GM19372 (cell line): ENCODE results near the gene METTL3.
A peak's percentile ranks its signal among the peaks of the same experiment; 100 is the strongest.

Experiments used
- ATAC-seq: cut with Tn5 transposase; IDR thresholded peaks from one replicate; pipeline ENCODE4 v1.9.1; 2021; ENCODE audit warnings: mild to moderate bottlenecking, low read depth, moderate library complexity; ENCODE audit not compliant: unreplicated experiment

Gene METTL3

DNA sequence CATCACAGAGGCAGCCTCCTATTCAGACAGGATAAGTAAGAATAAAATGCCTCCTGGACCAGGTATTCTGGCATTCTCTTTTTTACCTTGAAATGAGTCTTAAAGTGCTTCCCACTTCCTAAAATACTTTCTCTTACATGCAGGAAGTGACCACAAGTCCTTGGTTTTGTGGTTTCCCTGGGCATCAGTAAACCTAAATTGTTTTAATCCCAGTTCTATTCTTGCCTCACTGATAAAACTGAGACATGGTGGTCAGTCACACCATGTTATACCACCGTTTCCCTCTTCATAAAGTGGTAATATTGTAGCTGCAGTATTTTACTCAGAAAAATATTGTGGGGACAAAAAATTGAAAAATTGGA is 16.2 kb upstream of the METTL3 start:
- ATAC-seq: no peak

DNA sequence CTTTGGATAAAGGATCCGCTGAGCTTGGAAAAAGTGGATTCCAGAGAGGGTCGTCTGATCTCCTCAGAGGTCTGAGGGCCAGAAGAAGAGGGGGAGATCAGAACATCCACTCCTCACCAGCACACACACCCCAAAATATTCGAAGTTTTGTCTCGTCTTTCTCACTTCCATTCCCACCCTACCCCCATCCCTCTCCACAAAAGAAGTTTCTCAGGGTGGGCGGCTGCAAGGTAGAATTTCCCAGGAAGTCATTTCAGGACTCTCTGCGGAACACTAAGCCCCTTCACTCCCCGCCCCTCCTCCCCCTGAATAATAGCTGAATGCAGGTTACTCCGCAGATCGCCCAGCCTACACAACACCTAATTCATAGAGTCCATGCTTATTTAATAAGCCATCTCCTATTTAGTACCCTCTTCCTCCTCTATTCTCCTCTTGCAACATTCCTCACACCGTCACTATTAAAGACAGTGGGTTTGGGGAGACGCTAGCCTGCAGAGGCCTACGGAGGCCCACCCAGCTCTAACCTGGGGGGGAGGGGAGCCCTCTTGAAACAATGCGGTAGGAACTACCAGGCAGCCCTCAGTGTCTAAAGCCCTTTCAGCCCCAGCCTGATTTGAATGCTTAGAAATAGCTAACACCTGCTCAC is 15.7 kb upstream of the METTL3 start:
- ATAC-seq: no peak

DNA sequence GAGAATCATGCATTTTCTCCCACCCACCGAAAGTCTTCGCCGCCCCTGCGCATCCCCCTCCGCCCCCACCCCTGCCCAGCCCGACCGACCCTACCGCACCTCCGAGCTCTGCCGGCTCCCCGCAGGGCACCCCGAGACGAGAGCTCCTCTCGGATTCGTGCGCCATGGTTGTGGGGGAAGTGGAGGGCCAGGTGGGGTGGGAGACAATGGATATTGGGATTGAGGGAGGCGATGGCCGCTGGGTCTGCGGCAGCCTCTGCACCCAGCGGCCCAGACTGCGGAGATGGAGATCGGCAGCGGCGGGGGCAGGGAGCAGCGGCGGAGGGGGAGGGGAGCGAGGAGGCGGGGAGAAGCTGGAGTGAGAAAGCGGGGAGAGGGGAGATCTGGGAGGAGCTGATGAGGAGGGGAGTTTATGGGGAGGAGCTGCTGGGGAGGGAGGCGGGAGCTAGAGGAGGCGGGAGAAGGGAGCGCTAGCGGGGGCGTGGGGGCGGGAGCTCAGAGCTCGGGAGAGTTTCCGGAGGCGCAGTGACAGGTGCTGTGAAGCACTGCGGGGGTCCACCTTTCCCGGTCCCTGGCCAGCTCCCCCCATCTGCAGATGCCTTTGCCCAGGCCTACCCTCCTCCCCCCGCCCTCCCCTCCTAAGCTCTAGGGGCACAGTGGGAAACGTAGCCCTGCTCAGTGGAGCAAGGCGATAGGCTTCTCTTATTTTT is 15.0 kb upstream of the METTL3 start, which contains the start of gene SALL2:
SALL2 (minus strand) TSS at position 385 of the 710 bp plus-strand sequence; CDS start at position 166, 219 bp downstream.
- ATAC-seq: no peak

DNA sequence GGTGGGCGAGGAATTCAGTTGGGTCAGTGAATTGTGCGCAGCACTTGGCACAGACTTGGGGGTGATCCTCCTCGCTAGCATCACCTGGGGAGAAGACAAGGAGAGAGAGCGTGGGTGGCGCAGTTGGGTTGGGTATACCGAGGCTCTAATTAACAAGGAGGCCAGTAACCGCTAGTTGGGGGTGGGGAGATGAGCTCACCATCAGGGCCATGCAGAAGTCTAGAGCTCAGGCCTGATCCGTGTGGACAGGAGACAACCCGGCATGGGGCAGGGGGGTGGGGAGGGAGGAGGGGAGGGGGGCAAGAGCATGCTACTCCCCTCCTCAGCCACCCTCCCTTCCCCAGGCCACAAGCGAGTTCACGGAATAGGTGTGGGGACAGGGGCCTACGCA is 14.4 kb upstream of the METTL3 start:
- no peak for ATAC-seq

DNA sequence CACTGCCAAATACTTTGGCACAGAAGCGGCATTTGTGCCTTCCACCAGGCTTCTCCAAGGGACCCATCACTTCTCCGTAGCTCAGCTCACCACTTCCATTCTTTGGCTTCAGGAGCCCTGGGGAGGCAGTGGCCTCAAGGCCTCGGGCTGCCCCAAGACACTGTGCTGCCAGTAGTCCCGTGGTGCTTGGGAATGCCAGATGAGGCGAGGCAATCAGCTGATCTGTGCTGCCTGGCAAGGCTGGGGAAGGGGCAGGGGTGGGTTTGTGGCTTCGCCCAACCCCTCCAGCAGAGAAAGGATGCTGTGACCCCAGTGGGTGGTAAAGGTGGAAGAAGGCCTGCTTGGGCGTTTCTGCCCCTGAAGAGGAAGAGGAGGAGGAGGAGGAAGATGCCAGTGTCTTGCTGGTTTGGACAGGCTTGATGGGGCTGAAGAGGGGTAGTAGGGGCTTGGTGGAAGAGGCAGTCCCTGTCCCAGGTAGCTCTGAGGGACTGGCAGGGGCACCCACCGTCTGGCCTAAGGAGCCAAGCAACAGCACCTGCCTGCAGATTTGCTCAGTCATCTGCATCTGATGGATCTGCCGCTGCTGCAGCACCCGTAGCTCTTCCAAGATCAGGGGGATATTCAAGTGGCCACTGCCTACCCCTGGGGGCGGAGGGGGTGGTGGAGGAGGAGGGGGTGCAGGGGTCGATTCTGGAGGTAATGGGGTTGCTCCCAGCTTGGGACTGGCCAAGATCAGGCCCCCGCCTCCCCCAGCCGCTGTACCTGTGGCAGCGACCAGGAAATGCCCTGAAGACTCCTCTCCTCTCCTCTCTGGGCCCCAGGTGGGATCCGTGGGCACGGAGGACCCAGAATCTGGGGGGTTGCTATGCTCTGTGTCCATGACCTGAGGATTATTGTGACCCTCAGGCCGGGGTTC is 13.7 kb upstream of the METTL3 start:
- no peak for ATAC-seq

DNA sequence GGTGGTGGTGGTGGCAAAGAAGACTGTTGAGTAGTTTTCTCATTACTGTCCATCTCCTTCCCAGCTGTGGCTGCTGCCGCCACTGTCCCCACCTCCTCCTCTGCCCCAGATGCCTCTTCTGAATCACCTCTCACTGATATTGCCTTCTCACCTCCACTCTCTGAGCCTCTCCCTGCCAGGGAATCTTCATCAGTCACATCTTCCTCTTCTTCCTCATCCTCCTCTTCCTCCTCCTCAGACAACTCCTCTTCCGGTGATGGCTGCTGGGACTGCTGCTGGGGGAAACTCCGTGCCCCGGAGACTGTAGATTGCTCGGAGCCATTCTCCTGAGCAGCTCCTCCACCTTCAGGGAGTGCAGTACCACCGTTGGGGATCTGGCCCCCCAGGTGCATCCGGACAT is 12.1 kb upstream of the METTL3 start:
- no peak for ATAC-seq

DNA sequence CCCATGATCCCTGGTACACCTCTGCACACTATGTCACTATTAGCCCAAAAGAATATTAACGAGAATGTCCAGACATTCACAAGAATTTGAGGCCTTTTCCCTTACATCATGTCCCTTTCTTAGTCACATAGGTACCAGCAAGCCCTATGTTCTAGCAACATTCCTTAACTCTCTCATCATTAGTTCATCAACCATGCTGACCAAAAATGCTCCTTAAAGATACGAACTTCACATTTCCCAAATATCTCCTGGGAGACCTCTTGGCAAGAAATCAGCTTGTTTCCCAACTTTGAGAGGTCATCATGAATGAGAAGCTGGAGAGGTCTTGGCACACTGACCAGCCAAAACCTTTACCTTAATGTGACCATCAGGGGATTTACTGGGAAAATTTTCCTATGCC is 10.4 kb upstream of the METTL3 start:
- ATAC-seq: no peak

DNA sequence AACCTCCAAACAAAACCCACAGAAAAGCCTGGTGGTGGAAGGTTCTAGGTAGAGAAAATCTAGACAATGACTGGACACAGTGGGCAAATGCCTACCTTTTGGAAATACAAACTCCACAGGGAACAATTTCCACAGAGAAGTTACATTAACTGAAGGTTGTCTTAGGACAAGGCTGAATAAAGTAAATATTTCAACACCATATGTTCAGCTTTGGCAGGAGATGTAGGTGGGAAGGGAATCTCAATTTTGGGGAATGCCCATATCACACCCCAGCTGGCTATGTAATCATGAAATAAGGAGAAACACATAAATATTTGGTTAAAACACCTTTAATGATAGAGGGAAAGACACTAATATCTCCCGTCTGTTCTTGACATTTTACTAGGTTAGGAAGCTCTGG is 9.6 kb upstream of the METTL3 start:
- no peak for ATAC-seq

DNA sequence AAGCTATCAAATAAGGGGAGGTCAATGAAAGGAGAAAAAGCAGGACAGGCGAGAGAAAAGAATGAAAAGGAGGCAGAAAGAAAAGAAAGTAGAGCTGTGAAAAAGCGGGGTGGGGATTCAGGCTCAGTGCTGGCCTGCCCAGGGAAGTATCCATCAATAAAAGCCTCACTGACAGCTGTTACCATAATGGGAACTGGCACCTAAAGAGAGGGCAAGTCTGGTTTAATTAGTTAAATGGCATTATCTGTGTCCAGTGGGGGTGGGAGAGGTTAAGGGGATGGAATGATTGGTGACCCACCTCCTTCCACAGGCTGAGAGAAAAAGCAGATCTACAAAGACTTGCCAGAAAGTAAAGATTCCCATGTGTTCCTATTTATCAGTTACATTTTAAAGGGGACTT is 7.6 kb upstream of the METTL3 start:
- no peak for ATAC-seq

DNA sequence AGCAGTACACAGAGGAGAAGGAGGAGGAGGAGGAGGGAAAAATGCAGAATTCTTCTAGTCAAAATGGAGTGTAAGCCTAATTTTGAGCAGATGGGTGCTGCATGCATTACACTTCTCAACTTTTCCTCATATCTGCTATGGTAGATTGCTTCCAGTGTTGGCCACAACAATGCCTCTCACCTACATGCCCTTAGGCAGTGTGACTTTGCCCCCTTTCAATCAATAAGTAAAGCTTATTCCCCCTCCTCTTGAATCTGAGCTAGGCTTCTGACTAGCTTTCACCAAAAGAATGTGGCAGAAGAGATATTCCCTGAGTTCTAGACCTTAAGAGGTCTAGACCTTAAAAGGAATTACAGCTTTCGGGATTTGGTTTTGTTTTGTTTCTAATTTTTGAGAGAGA is 3.2 kb upstream of the METTL3 start:
- ATAC-seq: no peak

DNA sequence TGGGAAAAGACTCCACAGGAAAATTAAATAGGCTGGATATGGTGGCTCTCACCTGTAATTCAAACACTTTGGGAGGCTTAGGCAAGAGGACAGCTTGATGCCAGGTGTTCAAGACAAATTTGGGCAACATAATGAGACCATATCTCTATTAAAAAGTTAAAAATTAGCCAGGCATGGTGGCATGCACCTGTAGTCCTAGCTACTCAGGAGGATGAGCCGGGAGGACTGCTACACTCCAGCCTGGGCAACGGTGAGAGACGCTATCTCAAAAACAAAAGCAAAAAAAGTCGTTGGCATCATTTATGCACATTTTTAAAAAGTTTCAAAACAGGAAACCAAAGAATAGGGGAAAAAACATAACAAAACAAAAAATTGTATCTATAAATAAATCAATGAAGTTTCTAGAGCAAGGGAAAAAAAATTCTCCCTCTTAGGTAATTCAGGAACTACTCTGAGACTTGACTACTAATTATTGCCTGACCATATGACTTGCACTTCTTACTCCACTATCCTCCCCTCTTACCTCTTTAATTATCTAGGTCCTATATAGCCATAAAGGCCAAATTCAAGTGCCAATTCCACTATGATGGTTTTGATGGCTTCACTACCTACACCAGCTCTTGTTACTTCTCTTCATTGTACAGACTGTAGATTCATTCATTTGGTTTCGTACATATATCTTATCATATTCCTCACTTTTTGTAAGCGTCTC is 1.6 kb downstream of the METTL3 start:
- no peak for ATAC-seq

DNA sequence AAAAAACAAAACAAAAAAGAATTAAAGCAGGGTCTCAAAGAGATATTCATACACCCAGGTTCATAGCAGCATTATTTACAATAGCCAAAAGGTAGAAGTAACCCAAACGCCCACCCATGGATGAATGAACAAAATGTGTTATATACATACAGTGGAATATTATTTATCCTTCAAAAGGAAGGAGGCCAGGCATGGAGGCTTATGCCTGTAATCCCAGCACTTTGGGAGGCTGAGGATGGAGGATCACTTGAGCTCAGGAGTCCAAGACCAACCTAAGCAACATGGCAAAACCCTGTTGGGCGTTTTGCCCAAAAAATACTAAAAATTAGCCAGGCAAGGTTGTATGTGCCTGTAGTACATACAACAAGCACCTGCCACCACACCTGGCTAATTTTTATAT is 4.6 kb downstream of the METTL3 start:
- no peak for ATAC-seq

DNA sequence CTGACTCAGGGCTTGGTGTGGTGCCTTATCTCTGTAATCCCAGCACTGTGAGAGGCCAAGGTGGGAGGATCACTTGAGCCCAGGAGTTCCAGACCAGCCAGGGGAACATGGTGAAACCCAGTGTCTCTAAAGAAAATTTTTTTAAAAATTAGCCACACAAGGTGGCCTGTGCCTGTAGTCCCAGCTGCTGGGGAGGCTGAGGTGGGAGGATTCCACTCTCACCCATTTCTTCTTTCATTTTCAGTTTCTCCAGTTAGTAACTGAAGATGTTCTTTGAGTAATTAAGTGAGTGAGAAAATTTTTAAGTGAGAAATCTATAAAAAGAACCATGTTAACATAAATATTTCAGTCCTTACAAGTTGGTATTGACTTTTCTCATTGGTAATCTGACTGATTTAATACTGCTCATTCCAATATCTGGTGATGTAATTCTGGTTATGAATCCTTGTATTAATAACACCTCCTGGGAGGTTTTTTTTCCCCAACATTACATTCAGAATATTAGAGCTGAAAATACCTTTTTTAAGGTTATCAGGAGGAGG is 6.1 kb downstream of the METTL3 start:
- ATAC-seq: peak; percentile 88

DNA sequence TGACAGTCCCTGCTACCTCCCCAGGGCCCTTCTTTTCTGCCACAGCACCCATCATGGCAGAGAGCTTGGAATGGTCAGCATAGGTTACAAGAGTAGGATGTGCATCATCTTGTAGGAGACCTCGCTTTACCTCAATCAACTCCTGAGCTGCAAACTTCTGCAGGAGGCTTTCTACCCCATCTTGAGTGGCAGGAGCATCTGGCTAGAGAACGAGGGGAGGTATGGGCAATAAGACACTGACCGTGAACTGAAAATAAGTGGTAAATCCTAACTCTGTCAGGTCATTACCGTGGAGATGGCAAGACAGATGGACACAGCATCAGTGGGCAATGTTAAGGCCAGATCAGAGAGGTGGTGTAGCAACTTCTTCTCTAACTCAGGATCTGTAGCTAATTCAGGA is 7.8 kb downstream of the METTL3 start:
- no peak for ATAC-seq

DNA sequence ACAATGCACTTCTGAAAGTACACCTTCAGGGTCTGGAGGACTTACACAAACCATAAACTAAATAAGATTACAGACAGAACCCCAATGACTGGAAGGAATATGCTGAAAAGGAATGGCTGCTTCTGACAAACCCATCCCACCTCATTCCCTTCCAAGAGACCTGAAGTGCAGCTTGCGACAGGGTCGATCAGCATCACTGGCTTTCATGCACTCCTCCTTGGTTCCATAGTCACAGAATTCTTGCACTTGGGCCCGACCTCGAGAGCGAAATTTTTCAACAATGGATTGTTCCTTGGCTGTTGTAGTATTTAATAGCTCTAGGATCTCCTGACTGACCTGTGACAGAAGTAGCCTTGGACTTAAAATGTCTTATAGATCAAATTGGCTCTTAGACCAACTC is 9.6 kb downstream of the METTL3 start:
- ATAC-seq: no peak

DNA sequence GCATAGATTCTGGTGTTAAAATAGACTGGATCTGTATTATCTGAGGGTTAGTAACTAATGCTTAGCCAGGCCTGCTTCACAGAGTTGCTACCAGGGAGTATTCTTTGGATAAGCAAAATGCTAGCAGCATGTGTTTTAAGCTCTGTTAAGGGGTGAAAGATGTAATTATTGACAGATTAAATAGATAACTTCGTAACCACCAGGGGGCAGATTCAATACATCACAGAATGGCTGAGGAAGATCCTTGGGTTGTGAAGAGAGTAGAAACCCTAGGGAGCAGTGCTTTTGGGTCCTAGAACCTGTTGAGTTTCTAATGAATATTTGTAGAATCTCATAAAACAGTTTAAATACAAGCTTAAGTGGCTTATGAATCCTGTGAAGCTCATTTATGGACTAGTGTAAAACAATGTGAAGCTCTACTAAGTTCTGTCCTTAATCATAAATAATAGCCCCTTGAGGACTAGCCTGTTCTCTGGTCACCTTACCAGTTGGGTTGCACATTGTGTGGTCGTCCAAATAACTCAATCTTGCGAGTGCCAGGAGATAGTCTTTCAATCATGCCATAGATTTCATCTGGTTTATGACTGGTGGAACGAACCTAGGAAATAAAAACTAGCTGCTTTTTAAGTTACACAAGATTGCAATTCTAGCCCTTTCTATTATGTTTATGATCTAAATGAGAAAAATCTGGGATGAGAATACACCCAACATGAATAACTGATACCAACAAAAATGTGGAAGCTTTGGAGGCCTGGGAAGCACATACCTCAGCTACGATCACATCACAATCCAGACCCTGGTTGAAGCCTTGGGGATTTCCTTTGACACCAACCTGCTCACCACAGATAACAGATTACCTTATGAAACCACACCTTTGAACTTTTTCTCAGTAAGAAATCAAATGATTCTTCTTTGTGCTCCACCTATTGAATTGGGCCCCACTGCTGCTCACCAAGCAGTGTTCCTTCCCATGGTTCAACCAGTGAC is 12.3 kb downstream of the METTL3 start:
- peak; percentile 54 for ATAC-seq

DNA sequence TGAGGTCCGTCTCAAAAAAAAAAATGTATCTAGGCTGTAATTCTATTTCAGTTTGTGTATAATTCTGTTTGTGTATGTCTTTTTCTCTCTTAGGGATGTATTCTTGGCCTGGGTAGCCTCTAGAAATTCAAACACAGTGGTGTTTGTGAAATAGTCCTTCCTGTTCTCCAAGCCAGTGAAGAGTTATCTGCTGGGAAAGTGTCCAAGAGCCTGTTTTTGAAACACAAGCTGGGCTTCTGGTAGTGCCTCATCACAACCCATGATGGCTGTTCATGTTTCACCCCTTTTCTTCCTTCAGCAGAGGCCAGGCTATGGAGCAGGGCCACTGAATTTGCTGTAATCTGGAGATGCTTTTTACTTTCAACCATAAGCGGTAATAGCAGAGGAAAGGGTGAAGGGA is 14.7 kb downstream of the METTL3 start:
- no peak for ATAC-seq

DNA sequence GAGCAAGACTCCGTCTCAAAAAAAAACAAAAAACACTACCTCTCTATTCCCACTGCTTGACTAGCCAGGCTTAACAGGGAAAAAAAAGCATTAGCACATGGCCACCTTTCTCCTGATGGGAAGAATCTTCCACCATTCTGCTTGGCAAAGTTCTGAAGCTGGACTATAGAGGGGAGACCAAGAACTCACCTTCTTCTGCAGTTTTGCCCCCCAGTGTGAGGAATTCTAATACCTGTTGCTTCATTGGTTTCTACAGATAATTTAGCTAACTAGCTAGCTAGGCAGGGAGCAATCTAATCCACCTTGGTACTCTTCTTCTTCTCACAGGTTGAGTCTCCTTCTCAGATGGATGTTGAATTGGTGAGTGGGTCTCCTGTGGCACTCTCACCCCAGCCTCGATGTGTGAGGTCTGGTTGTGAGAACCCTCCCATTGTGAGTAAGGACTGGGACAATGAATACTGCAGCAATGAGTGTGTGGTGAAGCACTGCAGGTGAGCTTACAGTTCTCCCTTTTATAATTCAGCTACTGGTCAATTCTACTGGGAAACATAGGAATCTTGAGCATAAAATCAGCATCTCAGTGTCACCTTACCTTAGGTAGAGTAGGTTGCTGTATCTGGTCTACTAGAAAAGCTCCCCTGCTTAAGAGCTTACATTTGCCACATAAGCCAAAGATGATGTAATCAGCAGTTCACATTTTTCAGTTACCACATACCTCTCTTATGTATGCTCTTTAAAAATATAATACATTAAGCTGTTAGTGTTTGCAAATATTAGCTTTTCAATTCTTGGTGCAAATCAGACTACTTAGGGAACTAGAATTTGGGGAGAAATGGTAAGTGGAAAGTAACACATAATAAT is 16.0 kb downstream of the METTL3 start:
- no peak for ATAC-seq
